ENCODE results near the gene MAPK8IP1. TPM values are rescaled to one million over a fixed set of nuclear protein-coding genes. Genes with fewer than 3 reads are reported as not detected.

The MAPK8IP1 gene
- total and polyA plus RNA-seq, 10 donors: 0.80 to 6.0 (median 3.1) TPM

DNA sequence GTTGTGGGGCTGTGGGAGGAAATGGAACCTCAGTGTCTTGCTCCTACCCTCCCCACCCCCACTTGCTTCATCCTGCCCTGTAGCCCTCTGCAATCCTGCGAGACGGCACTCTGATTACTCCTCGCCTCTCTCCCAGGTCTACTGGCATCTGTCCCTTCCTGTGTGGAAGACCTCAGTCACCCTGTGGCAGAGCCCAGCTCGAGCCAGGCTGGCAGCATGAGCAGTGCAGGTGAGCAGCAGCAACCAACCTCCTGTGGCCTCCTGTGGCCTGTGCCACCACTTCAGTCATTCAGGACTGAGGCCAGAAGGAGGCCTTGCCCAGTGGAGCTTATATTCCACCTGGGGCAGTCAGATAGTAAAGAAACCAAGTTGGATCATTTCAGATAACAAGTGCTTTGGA lies 14.7 kb upstream of the MAPK8IP1 start:
- Histone ChIP-seq H3K9me3 (no peaks in the 10 kb centered on the region), H3K4me3 (no peak overlapping the region), H3K36me3 (peaks cover 5 to 100% (median 92%) of the 10 kb centered on the region in 6 donors), H3K27me3 (replicated peaks in 1 of 7) (no peaks in the 10 kb centered on the region), H3K4me1 (no peaks in the 10 kb centered on the region), H3K27ac (no peak overlapping the region)
- WGBS, 5 donors: 88 to 100% (median 91%) methylated on average over 4 of the region's 4 CpGs
- DNase-seq: no peak
- intact Hi-C loops (cut with DNase I; ENCODE audit: low total_unique reads): no loop called here
- TF ChIP-seq POLR2AphosphoS5 (IDR thresholded peaks at IDR 0.05): peak in 1 of 3 donors; percentile 12
- TF ChIP-seq, protein P1, sequence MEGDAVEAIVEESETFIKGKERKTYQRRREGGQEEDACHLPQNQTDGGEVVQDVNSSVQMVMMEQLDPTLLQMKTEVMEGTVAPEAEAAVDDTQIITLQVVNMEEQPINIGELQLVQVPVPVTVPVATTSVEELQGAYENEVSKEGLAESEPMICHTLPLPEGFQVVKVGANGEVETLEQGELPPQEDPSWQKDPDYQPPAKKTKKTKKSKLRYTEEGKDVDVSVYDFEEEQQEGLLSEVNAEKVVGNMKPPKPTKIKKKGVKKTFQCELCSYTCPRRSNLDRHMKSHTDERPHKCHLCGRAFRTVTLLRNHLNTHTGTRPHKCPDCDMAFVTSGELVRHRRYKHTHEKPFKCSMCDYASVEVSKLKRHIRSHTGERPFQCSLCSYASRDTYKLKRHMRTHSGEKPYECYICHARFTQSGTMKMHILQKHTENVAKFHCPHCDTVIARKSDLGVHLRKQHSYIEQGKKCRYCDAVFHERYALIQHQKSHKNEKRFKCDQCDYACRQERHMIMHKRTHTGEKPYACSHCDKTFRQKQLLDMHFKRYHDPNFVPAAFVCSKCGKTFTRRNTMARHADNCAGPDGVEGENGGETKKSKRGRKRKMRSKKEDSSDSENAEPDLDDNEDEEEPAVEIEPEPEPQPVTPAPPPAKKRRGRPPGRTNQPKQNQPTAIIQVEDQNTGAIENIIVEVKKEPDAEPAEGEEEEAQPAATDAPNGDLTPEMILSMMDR (IDR thresholded peaks at IDR 0.05 in 8 of 11, conservative IDR thresholded peaks at IDR 0.05 in 3 of 11): no peak

- peaks cover 5 to 100% (median 92%) of the 10 kb centered on the region in 6 donors for H3K36me3 ChIP-seq
- no peak overlapping the region for H3K27ac ChIP-seq
- no peak for DNase-seq
- TF ChIP-seq, protein P1 (IDR thresholded peaks at IDR 0.05 in 8 of 11, conservative IDR thresholded peaks at IDR 0.05 in 3 of 11): no peak
- H3K4me3 ChIP-seq: no peak overlapping the region
- intact Hi-C loops (cut with DNase I; ENCODE audit: low total_unique reads): no loop called here
- no peaks in the 10 kb centered on the region for H3K4me1 ChIP-seq
- 87 to 100% (median 91%) methylated on average over 1 to 2 of the region's 2 CpGs for WGBS, 5 donors
- no peaks in the 10 kb centered on the region for H3K27me3 ChIP-seq (replicated peaks in 1 of 7)
- no peaks in the 10 kb centered on the region for H3K9me3 ChIP-seq
These were observed 13.8 kb upstream of the MAPK8IP1 start for GRCh38 chr11:45871638-45872037.

DNA sequence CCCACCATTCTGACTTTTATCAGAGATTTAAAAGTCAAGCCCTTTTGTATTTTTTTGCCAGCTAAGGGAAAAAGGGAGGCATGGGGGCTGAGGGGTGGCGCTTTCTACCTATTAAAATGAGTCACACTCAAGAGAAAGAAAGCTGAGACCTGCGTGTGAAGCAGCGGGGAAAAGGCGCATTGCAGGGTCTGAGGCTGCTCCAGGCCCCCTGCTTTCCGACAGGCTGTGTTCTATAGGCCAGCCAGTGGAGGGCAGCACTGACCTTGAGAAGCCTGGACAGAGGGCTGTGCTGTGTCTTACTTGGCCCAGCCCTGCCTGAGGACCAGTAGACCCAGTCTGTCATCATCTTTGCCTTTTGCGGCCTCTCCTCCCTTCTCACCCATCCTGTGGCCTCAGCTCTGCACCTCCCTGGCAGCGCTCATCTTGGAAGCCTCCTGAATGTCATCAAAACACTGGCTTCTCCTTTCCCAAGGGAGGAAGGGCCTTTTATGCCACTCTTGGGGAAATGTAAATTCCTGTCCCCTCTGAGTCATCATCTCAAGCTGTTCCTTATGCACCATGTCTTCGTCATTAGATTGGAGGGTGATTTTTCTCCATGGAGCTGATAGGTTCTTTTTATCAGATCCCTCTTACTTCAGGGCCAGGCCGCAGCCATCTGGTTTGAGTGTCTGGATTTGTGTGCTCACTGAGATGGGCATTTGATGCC lies 12.6 kb upstream of the MAPK8IP1 start:
- H3K27ac ChIP-seq: no peak overlapping the region
- 78 to 87% (median 85%) methylated on average over 9 of the region's 9 CpGs for WGBS, 5 donors
- intact Hi-C loops (cut with DNase I; ENCODE audit: low total_unique reads): no loop called here
- no peak for TF ChIP-seq POLR2A (IDR thresholded peaks at IDR 0.05)
- TF ChIP-seq, protein P1 (IDR thresholded peaks at IDR 0.05 in 8 of 11, conservative IDR thresholded peaks at IDR 0.05 in 3 of 11): peak in 9 of 11 experiments; percentile 28 to 63 (median 42)
- peak in 1 of 3 donors; percentile 21 for TF ChIP-seq POLR2AphosphoS5 (IDR thresholded peaks at IDR 0.05)
- H3K4me3 ChIP-seq: no peak overlapping the region
- H3K36me3 ChIP-seq: peaks cover 5 to 100% (median 92%) of the 10 kb centered on the region in 6 donors
- DNase-seq: no peak
- no peaks in the 10 kb centered on the region for H3K9me3 ChIP-seq
- no peaks in the 10 kb centered on the region for H3K27me3 ChIP-seq (replicated peaks in 1 of 7)
- H3K4me1 ChIP-seq: no peaks in the 10 kb centered on the region

DNA sequence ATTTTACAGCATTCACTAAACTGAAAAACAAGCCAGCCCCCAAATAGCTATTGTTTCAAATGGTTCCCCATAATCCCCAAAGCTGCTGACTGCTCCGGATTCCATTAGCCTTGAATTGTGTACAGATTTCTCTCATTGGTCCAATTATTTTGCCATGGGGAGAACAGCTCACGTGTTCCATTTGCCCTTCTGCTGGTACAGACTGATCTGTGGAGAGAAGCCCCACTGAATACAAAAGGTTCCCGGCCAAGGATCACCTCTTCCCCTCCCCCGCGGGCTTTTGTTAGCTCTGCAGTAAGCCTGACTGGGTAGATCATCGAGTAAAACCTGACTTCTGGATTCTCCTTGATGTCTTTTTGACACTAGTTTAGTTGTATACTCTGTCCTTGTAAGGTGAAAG lies 9.1 kb upstream of the MAPK8IP1 start:
- H3K27me3 ChIP-seq (replicated peaks in 1 of 7): no peaks in the 10 kb centered on the region
- intact Hi-C loops (cut with DNase I; ENCODE audit: low total_unique reads): no loop called here
- WGBS, 5 donors: 75 to 86% (median 81%) methylated on average over 6 of the region's 6 CpGs
- H3K9me3 ChIP-seq: no peaks in the 10 kb centered on the region
- no peaks in the 10 kb centered on the region for H3K4me1 ChIP-seq
- no peak overlapping the region for H3K27ac ChIP-seq
- TF ChIP-seq POLR2AphosphoS5 (IDR thresholded peaks at IDR 0.05) (no peak), POLR2A (IDR thresholded peaks at IDR 0.05) (no peak)
- TF ChIP-seq, protein P1 (IDR thresholded peaks at IDR 0.05 in 8 of 11, conservative IDR thresholded peaks at IDR 0.05 in 3 of 11): no peak
- H3K4me3 ChIP-seq: no peak overlapping the region
- peaks cover 0 to 100% (median 84%) of the 10 kb centered on the region in 6 donors for H3K36me3 ChIP-seq
- no peak for DNase-seq
